NCI-H460 (cell line): Measurements from ENCODE around the gene SORCS1. TPM values are rescaled to one million over a fixed set of nuclear protein-coding genes. Genes with fewer than 3 reads are reported as not detected.

ENCODE experiments used
- DNase-seq: peaks from one replicate; pipeline ENCODE4 v3.0.0-alpha.2; 2016; ENCODE audit warnings: low read depth; ENCODE audit errors: extremely low read depth
- total RNA-seq: library from RNA; depleted of rRNA; stranded (reverse); fragments of >200 nt; shearing (Covaris generic); gene quantifications from 2 replicates; pipeline ENCODE4 v1.2.3, GENCODE V29; 2014

The SORCS1 gene
- total RNA-seq, 1 experiment from 2014 or later = 0.20 TPM

DNA sequence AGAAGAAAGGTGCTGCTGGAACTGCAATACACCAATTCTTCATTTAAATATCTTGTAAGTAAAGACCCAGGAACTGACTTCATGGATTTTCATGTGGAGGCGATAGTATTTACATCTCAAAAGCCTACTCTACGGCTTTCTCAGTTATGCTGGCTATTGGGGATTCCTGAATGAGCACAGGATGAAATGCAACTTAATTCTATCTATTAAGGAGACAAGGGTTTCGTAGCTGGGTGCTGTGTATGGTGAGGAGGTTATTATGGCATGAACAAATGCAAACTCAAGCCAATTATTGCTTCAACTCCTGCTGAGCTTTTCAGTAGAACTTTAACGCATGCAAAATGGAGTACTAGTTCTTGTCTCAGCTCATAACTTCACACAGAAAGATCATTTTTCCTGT lies 251.2 kb downstream of the SORCS1 start:
- DNase-seq = no peak

DNA sequence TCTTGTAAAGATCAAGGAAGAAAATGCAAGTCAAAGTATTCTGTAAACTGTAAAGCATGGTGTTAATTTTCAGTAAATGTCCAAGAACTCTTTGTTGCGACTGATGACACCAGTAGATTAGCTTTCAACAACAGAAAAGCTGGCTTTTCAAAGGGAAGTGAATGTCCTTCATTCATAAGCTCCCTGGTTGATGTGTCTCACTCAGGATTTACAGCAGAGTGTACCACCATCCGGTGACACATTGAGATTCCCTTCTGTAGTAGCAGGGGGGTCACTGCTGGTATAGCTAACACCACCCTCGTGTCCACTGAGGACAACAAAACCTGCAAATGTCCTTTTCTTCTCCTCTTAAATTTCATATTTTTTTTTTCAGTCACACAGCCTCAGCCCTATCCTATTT lies 253.4 kb downstream of the SORCS1 start:
- DNase-seq = no peak

DNA sequence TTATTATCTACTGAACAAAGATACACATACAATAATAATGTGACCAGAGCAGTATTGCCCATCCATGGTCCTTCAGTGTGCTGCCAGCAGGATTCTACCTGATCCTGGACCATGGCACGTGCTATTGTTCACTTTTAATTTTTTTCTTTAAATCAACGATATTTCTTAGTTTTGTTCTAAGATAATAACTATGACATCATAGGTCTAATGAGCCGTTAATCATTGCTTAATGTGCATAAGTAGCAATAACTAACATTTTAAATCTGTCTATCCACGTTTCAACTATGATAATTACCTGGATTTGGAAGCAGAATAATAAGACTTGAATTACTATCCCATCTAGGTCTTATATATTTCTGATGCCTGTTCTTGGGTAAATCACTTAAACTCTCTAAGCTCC lies 253.8 kb downstream of the SORCS1 start:
- no peak for DNase-seq

DNA sequence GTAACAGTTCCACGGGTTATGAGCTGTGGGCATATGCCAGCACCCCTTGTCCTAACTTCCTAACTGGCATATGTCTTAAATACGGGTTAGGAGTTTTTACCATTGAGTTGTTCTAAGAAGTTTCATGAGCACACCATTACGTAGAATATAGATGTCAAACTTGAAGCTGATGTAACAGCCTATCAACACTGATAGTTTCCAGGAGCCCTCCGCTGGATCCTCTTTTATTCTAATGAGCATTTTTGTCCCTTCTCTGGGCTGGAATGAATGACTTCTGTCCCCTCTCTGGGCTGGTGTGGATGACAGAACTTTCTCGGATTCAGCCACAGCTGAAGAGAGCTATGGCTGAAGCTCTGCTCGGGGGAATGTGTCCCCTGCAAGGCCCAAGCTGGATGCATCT lies 256.3 kb downstream of the SORCS1 start:
- no peak for DNase-seq

DNA sequence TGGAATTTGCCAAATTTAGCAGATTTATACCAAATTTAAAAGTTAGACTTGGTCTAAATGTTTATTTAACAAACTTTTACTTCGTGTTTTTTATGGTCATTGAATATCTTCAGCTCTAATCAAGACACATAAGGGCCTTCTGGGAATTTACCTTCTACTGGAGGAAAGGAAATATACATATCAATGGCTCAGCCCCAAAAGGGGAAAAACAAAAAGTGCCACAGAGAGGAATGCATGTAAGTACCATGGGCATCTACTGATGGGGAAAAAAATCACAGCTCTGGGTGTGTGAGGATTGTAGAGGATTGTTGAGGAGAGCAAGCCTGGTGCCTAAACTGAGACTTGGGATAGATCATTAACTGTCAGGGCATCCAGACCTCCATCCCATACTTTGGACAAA lies 260.3 kb downstream of the SORCS1 start:
- no peak for DNase-seq

DNA sequence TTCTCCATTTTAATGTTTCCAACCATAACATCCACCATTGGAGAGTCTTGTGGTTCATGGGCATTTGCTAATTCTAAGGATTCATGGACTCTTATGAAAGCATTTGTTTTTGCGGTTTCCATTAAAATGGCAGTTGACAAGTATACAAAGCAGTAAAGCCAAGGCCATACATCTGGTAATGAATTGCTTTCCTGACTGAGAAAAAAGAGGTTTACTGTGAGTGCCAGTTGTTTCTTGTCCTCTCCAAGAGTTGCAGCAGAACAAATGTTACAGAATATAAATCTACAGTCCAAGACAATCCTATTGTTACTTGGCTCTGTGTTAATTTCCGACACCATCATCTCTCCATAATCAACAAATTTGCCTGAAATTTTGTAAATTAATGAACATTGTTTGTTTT lies 261.3 kb downstream of the SORCS1 start:
- DNase-seq = no peak

DNA sequence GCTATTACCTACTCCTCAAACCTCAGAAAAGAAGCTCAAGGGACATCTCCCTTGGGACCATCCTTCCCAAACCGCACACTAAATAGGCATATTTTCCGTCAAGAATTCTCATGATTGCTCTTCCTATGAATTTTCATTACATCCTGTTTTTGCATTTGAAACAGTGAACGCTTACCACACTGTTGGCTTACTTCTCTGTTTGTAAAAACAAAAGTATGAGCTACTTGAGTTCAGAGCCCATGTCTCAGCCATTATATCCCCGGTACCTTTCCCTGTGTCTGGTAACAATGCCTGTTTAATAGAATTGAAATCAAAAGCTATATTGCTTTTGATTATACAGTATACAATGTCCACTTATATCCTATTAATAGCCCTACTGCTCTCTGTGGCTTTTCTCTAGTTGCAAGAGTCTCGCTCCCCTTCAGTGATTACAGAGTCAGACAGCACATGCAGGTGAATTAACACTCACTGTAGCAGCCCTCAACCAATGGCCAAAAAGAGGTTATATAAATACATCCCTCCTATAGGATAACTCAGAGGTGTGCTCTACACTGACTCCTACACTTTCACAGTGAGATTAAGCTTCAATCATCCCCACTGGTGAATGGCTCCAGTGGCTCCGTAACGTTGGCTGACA lies 264.4 kb downstream of the SORCS1 start:
- DNase-seq = no peak

DNA sequence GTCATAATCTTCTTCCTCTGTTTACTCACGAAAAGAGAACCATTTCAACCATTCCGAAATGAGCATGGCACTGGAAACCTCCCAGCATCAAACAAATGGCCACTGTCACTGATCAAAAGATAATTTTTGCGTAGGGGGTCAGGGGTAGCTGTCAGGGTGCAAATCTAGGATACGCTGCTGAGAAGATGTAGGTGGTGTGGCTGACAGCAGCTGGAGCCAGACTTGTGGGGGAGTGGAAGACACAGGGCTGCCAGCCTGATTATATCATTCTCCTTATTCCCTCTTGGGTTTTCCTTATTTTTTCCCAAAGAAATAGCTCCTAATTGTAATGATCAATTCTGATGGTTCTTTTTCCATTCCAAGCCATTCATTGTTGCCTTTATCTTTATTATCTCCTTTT lies 266.1 kb downstream of the SORCS1 start:
- DNase-seq = no peak

DNA sequence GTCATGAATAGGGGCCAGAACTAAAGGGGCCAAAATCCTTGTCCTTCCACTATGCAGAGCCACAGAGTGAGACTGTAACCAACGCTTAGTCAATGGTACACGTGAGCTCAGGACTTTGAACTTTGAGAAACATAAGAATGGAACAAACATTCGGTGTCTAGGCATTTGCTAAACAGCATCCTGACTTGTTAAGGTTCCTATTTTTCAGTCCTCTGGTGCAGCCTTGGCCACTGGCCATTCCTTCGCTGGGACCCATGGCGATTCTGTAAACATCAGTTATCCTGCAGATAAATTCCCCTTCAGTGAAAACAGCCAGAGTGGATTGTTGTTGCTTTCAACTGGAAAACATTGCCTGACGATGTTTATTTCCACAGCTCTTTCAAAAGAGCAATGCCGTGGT lies 266.8 kb downstream of the SORCS1 start:
- no peak for DNase-seq

DNA sequence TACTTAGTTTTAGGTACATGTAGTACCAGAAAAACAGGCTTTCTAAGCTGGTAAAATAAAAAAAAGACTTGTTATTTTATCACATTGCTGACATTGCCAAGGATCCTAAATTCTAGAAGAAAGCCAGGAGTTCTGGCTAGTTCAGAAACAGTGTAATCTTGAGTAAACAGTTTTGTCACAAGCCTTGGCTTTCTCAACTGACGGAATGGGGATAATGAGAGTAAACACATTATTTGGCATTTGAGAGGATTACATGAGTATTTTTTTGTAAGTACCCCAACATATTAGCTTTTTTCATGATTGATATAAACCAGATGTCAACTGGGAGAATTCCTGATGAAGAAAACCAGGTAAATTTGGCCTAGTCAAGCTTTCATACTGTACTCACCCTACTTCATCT lies 269.8 kb downstream of the SORCS1 start:
- DNase-seq = no peak

DNA sequence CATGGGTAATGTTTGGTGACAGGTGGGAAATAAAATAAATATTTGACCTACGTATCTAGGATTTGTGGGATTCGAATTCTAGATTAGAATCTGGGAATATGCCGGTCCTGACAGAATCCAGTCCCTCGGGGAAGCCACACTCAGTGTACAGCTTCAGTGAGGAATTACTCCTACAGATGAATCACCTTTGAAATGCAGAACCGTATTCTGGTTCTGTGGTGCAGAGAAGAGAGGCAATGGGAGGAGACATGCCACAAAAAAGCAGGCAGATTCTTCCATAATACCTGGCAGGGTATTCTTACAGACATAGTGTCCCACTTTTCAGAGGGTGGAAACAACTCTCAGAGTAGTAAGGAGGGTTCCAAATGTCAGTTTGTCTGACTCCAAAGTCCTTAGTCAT lies 286.9 kb downstream of the SORCS1 start:
- DNase-seq = no peak

DNA sequence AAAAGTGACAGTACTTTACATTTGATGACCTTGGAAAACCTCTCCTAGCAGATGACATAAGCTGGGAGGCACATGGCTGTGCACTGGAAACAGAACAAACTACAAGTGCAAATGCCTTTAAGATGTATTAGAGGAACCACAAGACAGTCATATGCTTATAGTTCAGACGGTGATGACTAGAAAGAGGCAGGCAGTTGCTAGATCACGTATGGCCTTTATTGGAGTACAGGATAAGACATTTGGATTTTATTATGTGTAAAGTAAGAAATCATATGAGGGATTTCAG lies 290.0 kb downstream of the SORCS1 start:
- DNase-seq = no peak

DNA sequence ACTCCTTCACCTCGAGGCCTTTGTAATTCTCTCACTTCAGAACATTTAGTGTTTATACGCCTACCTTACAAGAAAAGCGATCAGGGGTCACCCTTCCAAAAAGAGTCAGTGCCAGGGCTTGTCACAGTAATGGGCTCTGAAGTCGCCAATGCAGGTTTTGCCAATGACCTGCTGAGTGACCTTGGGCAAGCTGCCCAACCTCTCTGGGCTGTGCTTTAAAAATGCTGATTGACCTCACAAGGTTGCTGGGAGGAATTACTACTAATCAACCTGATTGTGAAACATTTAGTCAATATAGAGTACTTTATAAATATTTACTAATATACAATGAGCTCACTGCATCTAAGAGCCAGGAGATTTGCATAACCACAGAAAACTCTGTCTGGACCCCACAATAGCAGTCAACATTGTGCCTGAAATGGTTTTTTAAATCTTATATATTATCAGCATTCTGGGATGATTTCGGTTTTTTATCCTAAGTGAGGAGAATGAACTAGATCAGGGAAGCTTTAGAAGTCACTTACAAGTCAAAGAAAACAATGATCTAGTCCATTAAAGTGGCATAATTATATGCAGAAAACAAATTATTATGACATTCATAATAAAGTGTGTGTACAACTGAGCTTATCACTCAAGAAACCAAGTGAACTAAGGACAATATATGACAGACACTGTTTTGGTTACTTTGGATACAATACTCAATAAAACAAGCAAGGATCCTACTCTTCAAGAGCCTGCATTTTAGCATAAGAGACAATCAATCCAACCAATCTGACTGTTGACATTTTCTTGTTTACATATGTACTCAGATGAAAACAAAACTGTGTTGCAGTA lies 290.5 kb downstream of the SORCS1 start:
- DNase-seq = no peak

DNA sequence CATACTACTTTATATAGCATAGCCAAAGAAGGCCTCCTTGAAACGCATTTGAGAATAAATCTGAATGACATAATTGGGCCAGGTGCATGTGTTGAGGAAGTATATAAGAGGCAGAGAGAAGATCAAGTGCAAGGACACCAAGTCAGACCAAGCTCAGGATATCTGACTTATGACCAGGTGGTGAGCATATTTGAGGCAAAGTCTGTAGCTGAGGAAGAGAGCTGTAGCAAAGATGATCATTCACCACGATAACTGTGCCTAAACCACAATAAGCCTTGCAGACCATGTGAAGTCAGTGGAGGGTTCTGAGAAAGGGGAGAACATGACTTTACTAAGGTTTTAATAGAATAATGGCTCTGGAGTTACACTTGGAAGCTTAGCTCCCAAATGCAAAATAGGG lies 292.3 kb downstream of the SORCS1 start:
- DNase-seq = no peak

DNA sequence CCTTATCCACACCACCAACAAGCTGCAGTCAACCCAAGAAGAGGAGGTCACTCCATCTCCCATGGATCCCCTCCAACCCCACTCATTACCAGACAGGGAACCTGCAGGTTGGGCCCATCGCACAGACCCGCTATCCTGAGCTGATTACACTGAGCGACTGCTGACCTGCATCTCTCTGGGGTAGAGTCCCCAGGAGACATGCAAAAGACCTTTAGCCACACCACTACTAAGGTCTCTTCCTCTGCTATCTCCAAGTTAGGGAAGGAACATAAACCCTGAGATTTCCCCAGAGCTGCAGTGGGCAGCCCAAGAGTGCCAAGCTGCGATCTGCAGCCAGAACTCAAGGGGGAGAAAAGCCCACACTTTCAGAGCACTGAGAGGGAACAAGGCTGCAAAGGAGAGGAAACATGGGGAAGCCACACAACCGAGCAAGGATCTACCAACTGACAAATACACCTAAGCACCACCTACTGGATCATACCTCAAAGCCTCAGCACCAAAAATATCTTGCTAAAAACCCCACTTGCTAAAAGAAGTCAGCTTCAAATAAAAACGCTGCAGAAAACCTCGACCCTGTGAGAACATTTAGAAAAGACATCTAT lies 298.2 kb downstream of the SORCS1 start:
- DNase-seq = no peak

DNA sequence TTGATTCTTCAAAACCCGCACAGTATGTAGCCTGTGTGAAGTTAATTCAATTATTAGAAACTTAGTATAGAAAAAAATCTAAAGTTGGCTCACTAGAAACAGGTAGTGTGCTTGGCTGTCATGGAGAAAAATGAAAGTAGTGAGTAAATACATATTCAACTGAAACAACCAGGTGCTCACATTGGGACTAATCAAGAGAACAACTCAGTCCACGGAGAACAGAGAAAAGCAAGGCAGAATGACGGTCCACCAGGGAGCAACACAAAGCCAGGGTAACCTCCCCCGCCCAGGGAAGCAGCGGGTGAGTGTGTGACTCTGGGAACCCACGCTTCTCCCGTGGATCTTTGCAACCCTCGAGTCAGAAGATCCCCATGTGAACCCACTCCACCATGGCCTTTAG lies 300.5 kb downstream of the SORCS1 start:
- DNase-seq = no peak

DNA sequence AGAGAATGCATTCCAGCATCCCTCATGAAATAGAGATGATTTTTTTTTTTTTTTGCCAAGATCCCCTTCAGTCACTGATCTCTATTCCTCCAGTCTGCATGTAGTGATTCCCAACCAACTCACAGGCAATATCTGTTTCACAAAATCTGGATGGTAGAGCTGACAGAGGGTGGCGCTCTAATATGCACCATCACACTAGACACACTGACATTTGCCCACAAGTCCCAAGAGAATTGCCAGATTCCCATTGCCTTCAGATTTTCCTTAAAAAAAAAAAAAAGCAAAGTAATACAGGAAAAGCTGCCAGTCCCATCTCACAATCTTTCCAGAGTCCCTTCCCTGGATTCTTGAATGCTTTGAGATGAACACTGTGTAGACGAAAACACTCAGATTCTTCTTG lies 301.0 kb downstream of the SORCS1 start:
- DNase-seq = no peak

DNA sequence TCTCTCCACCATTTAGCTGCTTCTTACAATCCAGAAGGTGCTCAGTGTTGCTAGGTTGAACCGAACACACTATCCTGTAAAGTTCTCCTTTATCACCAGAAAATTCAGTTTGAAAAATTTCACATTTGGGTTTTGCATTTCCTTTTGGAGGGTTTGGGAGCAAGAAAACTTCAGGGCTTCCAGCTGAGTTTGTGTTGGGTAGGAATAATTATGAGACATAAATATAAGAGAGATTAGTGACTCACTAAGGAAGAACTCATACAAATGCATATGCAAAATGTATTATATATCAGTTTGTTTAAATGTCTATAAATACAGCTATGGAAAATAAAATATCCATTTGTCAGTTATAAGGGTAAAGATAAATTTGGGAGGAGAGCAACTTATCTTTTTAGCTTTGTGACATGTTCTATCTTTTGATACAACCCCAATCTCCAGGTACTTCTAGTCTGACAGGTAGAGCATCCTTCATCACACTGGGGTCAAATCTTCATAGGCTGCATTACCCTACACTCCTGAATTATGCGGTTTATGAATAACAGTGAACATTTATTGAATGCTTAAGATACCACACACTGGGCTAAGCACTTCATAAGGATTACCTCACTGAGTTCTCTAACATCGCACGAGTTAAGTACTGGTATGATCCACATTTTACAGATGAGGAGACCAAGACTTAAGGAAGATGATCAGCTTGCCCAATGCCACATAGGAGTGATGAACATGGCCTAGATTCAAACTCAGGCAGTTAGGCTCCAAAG lies 304.4 kb downstream of the SORCS1 start:
- DNase-seq = no peak

DNA sequence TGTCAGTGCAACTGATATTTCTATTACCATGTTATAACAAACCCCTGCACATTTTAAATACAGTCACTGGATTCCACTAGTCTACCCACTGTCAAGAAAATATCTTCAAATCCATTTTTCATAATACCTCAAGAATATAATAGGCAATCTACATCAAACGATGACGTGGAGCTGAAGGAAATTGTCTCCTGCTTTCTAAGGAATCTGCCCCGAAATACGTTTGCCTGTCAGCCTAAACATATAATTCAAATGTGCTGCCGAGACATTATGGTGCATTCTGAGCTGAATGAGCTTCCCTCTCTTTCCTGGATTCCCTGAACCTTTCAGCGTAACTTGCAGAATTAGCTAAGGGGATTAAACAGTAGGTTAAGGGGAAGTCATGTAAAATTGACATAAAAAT lies 306.8 kb downstream of the SORCS1 start:
- no peak for DNase-seq

DNA sequence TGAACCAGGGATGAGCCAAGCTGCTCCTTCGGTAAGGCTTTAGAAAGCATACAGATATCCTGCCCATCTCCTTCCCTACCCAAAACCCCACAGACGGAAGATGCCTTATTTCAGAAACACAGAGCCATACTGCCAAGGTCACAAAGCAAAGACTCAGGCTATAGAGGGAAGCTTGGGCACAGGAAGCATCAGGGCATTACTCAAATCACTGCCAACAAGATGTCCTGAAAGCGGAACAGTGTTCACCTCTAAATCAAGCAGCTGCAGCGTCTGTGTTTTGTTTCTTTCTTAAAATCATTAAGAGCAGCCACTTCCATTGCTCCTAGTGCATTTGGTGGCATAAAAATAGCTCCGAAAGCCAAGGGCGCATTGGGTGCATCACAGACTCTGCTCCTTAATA lies 307.3 kb downstream of the SORCS1 start:
- DNase-seq = no peak

DNA sequence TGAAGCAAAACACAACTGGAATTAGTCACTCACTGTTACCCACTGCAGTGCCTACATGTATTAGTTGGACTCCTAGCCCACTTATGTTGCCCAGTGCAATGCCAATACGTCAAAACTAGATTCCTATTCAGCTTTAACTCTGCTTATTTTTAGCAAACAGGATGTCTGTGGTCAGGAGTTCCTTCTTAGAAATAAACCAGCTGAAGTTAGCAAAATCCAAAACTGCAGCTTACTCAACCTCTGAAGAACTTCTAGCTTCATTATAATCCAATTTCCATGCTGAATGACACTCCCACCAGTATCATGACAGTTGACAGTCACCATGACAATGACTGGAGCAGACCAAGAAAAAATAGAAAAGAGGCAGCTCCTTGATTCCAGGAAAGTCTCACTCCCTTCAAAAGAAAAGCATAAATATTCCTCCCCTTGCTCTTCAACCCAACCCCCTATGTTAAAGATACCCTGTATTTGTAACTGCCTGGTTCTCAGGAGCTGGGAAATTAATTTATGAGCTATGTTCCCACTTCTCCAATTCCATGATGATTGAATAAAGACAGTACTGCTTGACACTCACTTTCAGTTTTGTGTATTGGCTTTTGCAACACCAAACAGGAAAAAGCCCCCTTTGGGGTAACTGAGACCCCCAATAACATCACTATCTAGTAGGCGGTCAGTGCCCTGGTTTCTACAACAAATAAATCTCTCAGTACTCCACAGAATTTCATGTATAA lies 327.4 kb downstream of the SORCS1 start:
- DNase-seq = no peak
